HG02943 (cell line): Measurements from ENCODE around the gene RREB1.
"Not testable (repeated sequence)": the region's sequence is repeated elsewhere in the genome, so short reads cannot be mapped to it uniquely, and the experiment has no call there.

ENCODE experiments used
- ATAC-seq: cut with Tn5 transposase; IDR thresholded peaks from one replicate; pipeline ENCODE4 v1.9.1; 2021; ENCODE audit warnings: mild to moderate bottlenecking, low read depth, moderate library complexity; ENCODE audit not compliant: unreplicated experiment

RREB1 gene

GRCh38 chr6:7142228-7142801 is 34.6 kb downstream of the RREB1 start:
- no peak for ATAC-seq

- no peak for ATAC-seq
Observed at GRCh38 chr6:7142918-7143475, 35.2 kb downstream of the RREB1 start.

DNA sequence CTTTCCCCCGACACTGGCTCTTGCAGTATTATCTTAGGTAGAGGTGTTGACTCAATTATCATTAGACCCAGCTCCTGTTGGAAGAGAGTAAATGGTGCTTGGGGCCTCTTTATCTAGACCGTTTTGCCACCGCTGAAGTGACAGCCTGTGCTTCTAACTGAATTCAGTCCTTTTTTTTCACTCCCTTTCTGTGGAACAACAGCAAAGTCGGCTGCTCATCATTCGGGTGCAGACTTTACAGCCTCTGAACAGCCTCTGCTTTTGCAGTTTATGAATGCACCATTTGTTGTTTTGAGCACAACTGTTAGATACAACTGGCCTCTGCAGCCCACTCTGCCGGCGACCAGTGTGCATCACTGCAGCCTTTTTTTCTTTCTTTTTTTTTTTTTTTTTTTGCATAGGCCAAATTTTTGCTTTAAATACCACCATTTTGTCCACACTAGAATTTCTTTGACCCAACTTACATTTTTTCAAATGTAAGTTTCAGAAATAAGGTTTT is 35.8 kb downstream of the RREB1 start:
- ATAC-seq = no peak

GRCh38 chr6:7144872-7145584 is 37.3 kb downstream of the RREB1 start:
- no peak for ATAC-seq

- ATAC-seq = no peak
Observed at GRCh38 chr6:7145585-7145884, 37.8 kb downstream of the RREB1 start.

- ATAC-seq = peak; percentile 62
Observed at GRCh38 chr6:7145885-7146828, 38.4 kb downstream of the RREB1 start.

- no peak for ATAC-seq
Observed at GRCh38 chr6:7147051-7147671, 39.4 kb downstream of the RREB1 start.

DNA sequence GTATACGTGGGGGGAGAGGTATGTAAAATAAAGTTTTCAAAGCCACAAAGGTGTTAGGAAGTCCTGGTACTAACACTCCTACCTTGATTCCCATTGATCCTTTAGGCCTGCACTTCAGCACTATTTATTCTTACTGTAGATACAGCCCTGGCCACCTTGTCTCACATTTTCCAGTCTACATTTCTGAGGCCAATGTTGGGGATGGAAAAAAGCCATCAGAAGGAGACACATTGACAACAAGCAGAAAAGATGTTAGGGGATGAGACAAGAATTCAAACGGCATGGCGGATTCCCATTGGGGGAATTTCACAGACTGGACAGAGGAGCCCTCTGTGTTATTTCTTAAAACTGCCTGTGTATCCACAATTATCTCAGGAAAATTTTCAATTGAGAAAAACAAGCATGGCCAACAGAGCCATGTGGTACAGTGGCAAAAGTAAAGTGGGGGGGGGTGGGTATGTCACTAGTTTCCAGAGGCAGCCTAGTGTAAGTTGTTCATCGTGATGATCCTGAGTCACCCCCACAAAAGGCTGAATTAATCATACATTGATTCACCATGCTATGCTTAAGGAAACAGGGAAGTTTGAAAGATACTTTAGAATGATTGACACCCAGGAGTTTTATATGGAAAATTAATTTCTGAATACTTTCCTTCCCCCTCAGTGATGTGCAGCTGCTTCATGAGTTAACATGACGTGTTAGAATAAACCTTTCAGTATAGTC is 40.5 kb downstream of the RREB1 start:
- ATAC-seq = no peak

GRCh38 chr6:7150381-7151064 is 42.8 kb downstream of the RREB1 start:
- ATAC-seq = no peak

DNA sequence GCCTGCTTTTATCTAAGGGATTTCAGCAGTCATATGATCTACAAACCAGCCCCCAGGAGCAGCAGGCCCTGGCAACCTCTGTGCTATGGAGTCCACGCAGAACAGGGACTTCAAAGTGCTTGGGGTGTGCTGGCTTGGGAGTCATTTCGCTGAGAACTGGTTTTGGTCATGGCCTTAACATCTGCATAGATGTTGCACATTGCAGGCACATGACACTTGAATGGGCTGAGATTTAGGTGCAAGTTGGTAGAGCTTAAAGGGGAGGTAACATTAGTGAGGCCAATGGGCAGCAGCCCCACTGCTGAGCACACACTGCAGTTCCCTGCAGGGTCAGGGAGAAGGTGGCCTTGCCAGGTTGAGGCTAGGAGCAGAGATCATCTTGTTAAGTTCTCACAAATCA is 43.6 kb downstream of the RREB1 start:
- ATAC-seq = no peak

GRCh38 chr6:7152462-7152861 is 44.7 kb downstream of the RREB1 start:
- no peak for ATAC-seq

- no peak for ATAC-seq
Observed at GRCh38 chr6:7153789-7154188, 46.0 kb downstream of the RREB1 start.

GRCh38 chr6:7154341-7155139 is 46.8 kb downstream of the RREB1 start:
- ATAC-seq = peak; percentile 57

DNA sequence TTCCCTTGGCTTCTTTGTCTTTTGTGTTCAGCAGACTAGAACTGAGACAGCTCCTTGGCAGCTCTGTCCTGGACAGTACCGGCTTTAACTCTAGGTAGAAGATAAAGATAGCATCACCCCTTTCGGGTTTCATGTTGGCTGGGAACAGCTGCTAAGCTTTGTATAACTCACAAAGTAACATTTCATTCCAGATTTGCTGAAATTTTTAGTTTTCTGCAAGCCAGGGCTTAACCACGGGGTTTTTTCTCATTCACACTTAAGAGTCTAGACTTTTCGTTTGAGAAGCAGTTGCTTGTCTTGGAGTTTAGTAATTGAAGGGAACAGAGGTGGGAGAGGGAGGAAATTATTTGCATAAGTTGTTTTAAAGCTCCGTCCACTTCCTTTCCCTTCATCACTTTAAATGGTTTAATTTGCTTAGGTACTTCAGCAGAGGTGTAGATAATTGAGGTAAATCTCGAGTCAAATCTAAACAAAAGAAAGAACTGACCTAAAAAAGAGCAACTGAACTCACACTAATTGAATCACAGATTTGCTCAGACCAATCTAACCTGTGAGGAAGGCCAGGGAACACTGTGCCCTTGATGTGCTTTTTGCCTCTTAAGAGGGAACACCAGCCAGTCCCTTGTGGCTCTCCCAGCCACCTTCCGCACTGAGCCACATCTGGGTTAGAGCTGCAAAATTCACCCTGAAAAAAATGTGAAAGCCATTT is 48.3 kb downstream of the RREB1 start:
- ATAC-seq = peak; percentile 40

DNA sequence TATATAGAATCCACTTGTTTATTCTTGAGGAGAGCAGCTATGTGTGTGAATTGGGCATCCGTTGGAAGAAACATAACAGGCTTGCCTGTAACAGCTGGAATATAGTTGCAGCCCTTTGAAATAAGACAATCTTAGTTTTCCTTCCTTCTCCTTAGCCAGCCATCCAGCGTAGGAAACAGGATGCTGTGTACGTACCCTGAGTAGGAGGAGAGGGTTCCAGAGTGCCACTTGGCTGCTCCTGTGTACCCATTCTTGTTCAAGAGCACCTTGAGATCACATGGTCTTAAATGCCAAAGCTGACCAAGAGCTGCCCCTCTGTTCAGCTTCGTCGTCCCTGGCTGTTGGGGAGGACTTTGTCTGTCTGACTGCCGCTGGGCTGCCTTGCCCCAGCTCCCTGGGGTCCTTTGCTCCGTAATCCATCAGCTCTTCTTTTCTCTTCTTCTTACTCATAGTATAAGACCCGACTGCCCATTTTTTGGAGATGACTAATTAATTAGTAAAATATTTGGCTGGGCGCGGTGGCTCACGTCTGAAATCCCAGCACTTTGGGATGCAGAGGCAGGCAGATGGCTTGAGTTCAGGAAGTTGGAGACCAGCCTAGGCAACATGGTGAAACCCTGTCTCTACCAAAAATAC is 49.0 kb downstream of the RREB1 start:
- ATAC-seq = no peak

DNA sequence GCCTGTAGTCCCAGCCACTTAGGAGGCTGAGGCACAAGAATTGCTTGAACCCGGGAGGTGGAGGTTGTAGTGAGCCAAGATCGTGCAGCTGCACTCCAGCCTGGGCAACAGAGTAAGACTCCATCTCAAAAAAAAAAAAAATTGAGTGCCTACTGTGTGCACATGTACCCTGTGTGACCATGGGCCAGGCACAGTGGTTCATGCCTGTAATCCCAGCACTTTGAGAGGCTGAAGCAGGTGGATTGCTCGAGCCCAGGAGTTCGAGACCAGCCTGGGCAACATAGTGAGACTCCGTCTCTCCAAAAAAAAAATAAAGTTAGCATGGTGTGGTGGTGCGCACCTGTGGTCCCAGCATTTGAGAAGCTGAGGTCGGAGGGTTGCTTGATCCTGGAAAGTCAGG is 49.5 kb downstream of the RREB1 start:
- not testable (repeated sequence) for ATAC-seq

- no peak for ATAC-seq
Observed at GRCh38 chr6:7157752-7158616, 50.2 kb downstream of the RREB1 start.
